GM23338 (cell line): ENCODE data around the gene PLEKHO1. TPM values are rescaled to one million over a fixed set of nuclear protein-coding genes. Genes with fewer than 3 reads are reported as not detected.
A peak's percentile ranks its signal among the peaks of the same experiment; 100 is the strongest.

Experiments used
- ATAC-seq: fragments of 200-7000 bp; cut with Tn5 transposase; 3 replicates; pipeline ENCODE4 v1.9.1; 2020
- DNase-seq: peaks from one replicate; pipeline ENCODE4 v3.0.0-alpha.2; 2015; ENCODE audit warnings: low spot score
- H2AFZ ChIP-seq: fragments of 200-600 bp; sonication (generic); 2 replicates; pipeline ENCODE4 v1.8.0; 2016; ENCODE audit warnings: antibody characterized with exemption, mild to moderate bottlenecking, moderate library complexity
- H3F3A ChIP-seq: fragments of 200-600 bp; sonication (generic); replicated peaks from 2 replicates; pipeline ENCODE4 v1.8.0; 2017; ENCODE audit warnings: antibody characterized with exemption, mixed run types, low read depth
- H3K27ac ChIP-seq: fragments of 200-600 bp; sonication (generic); 2 replicates; pipeline ENCODE4 v1.6.1; 2016; ENCODE audit warnings: low read depth
- H3K27me3 ChIP-seq: fragments of 200-600 bp; sonication (generic); 2 replicates; pipeline ENCODE4 v1.8.0; 2016; ENCODE audit warnings: mild to moderate bottlenecking, mixed run types, moderate library complexity; ENCODE audit not compliant: insufficient read depth
- H3K36me3 ChIP-seq: fragments of 200-600 bp; sonication (generic); 2 replicates; pipeline ENCODE4 v1.8.0; 2016; ENCODE audit warnings: mild to moderate bottlenecking; ENCODE audit not compliant: insufficient read depth
- H3K4me1 ChIP-seq: fragments of 200-600 bp; sonication (generic); 2 replicates; pipeline ENCODE4 v1.8.0; 2016; ENCODE audit warnings: mild to moderate bottlenecking, moderate library complexity; ENCODE audit not compliant: insufficient read depth
- H3K4me2 ChIP-seq: fragments of 200-600 bp; sonication (generic); 2 replicates; pipeline ENCODE4 v1.7.1; 2017; ENCODE audit warnings: mixed run types
- H3K4me3 ChIP-seq: fragments of 200-600 bp; sonication (generic); 2 replicates; pipeline ENCODE4 v1.6.1; 2016; ENCODE audit warnings: mixed run types
- H3K79me2 ChIP-seq: fragments of 200-600 bp; sonication (generic); replicated peaks from 2 replicates; pipeline ENCODE4 v1.8.0; 2017; ENCODE audit warnings: mild to moderate bottlenecking; ENCODE audit not compliant: insufficient read depth
- H3K9me2 ChIP-seq: fragments of 200-600 bp; sonication (generic); 2 replicates; pipeline ENCODE4 v1.8.0; 2017; ENCODE audit not compliant: insufficient read depth
- H4K20me1 ChIP-seq: fragments of 200-600 bp; sonication (generic); replicated peaks from 2 replicates; pipeline ENCODE4 v1.8.0; 2017; ENCODE audit warnings: mild to moderate bottlenecking; ENCODE audit not compliant: insufficient read depth
- H3K27ac Mint-ChIP-seq: 2 replicates; pipeline ENCODE4 v1.8.0; 2020; ENCODE audit warnings: inconsistent platforms, mild to moderate bottlenecking, moderate library complexity, mixed read lengths
- H3K27me3 Mint-ChIP-seq: 3 replicates; pipeline ENCODE4 v1.8.0; 2022; ENCODE audit warnings: low read depth, mild to moderate bottlenecking, moderate library complexity, mixed read lengths, inconsistent platforms; ENCODE audit not compliant: insufficient read depth, poor library complexity
- H3K36me3 Mint-ChIP-seq: 3 replicates; pipeline ENCODE4 v1.8.0; 2021; ENCODE audit warnings: low read depth, mild to moderate bottlenecking, inconsistent platforms, moderate library complexity, mixed read lengths
- H3K4me1 Mint-ChIP-seq: 3 replicates; pipeline ENCODE4 v1.8.0; 2020; ENCODE audit warnings: mild to moderate bottlenecking, inconsistent platforms, mixed read lengths
- H3K4me3 Mint-ChIP-seq: 3 replicates; pipeline ENCODE4 v1.8.0; 2021; ENCODE audit warnings: moderate library complexity, mild to moderate bottlenecking, inconsistent platforms, mixed read lengths
- H3K9me3 Mint-ChIP-seq: 3 replicates; pipeline ENCODE4 v1.8.0; 2020; ENCODE audit warnings: moderate library complexity, mild to moderate bottlenecking, inconsistent platforms, mixed read lengths
- CREB1 ChIP-seq: fragments of 250-450 bp; sonication (Bioruptor Pico); IDR thresholded peaks from 2 replicates; pipeline ENCODE4 v1.5.0; 2020; ENCODE audit warnings: low read depth, mild to moderate bottlenecking, moderate library complexity
- EZH2 ChIP-seq: fragments of 200-600 bp; sonication (generic); IDR thresholded peaks from one replicate; pipeline ENCODE4 v1.8.0; 2017; ENCODE audit warnings: antibody characterized with exemption, mild to moderate bottlenecking, low read depth; ENCODE audit not compliant: unreplicated experiment
- EZH2phosphoT487 ChIP-seq: fragments of 200-600 bp; sonication (generic); IDR thresholded peaks from one replicate; pipeline ENCODE4 v1.8.1; 2018; ENCODE audit warnings: antibody characterized with exemption; ENCODE audit not compliant: unreplicated experiment
- JUNB ChIP-seq: IDR thresholded peaks from one replicate; pipeline ENCODE4 v1.6.1; 2016; ENCODE audit warnings: antibody characterized with exemption; ENCODE audit not compliant: unreplicated experiment
- NANOG ChIP-seq: IDR thresholded peaks from 2 replicates; pipeline ENCODE4 v1.6.1; 2016; ENCODE audit warnings: antibody characterized with exemption, borderline replicate concordance
- POLR2AphosphoS5 ChIP-seq: IDR thresholded peaks from 2 replicates; pipeline ENCODE4 v1.6.1; 2016; ENCODE audit warnings: antibody characterized with exemption, low read depth
- STAT1 ChIP-seq: IDR thresholded peaks from one replicate; pipeline ENCODE4 v1.6.1; 2016; ENCODE audit warnings: antibody characterized with exemption; ENCODE audit not compliant: unreplicated experiment
- ZNF114 ChIP-seq: fragments of 250-450 bp; sonication (Bioruptor Pico); IDR thresholded peaks from 2 replicates; pipeline ENCODE4 v1.5.0; 2020; ENCODE audit warnings: mild to moderate bottlenecking, moderate library complexity
- ZNF331 ChIP-seq: fragments of 250-450 bp; sonication (Bioruptor Pico); IDR thresholded peaks from 2 replicates; pipeline ENCODE4 v1.5.0; 2020; ENCODE audit warnings: low read depth, mild to moderate bottlenecking, moderate library complexity
- polyA plus RNA-seq: library from polyadenylated mRNA; unstranded; fragments of >200 nt; fragmentation: Nextera tagmentation; extraction: Ambion mirVana; gene quantifications from 2 replicates; pipeline ENCODE4 v1.2.1, GENCODE V29; 2016
- total RNA-seq: library from RNA; depleted of rRNA; stranded (reverse); fragments of >200 nt; shearing (Covaris generic); gene quantifications from 2 replicates; pipeline ENCODE4 v1.2.3, GENCODE V29; 2014
- TF ChIP-seq, protein P1 (sequence below): IDR thresholded peaks from 2 replicates; pipeline ENCODE4 v1.6.1; 2016; ENCODE audit warnings: antibody characterized with exemption
- TF ChIP-seq, protein P2 (sequence below): fragments of 250-450 bp; sonication (Bioruptor Pico); IDR thresholded peaks from 2 replicates; pipeline ENCODE4 v1.5.0; 2020; ENCODE audit warnings: mild to moderate bottlenecking, moderate library complexity

The PLEKHO1 gene
- total and polyA plus RNA-seq, 2 experiments from 2014 or later, result 34.3 to 36.7 TPM

DNA sequence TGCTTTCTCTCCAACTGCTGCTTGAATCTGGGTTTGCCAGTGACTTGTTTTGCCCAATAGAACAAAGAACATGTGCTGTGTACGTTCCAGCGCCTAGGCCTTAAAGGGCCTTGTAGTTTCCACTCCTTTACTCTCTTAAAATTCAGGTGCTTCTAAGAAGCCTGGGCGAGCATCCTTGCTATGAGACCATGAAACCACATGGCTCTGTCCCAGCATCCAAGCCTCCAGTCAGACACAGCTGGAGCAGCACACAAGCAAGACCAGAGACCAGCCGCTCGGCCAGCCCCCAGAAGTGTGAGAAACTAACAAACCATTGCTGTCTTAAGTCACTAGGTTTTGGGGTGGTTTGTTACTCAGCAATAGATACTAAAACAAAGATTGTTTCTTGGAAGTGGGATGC lies 15.1 kb downstream of the PLEKHO1 start:
- H3K4me2 ChIP-seq, result no peak overlapping the region
- Mint-ChIP-seq H3K4me3 (no peak overlapping the region), H3K27me3 (peaks cover 10% of the 10 kb centered on the region), H3K4me1 (peaks cover 49% of the 10 kb centered on the region), H3K27ac (peak overlapping the region; percentile 20; the same call in 1 of the 2 replicates), H3K9me3 (no peaks in the 10 kb centered on the region), H3K36me3 (peaks cover 14% of the 10 kb centered on the region)
- H4K20me1 ChIP-seq, result no peaks in the 10 kb centered on the region
- TF ChIP-seq NANOG (no peak), CREB1 (CRISPR knock-in tag) (no peak), EZH2 (no peak)
- 0 out of 2 replicates have a peak overlapping the region, but pooled peaks have one; percentile 75 for H3K27ac ChIP-seq
- no peaks in the 10 kb centered on the region for H3K27me3 ChIP-seq
- H3K4me3 ChIP-seq, result no peak overlapping the region
- H3K36me3 ChIP-seq, result no peaks in the 10 kb centered on the region
- no peak for DNase-seq
- H3K79me2 ChIP-seq, result no peaks in the 10 kb centered on the region
- H2AFZ ChIP-seq, result 0 out of 2 replicates have a peak overlapping the region, but pooled peaks have one; percentile 34
- H3K9me2 ChIP-seq, result no peaks in the 10 kb centered on the region; the same call in 1 of the 2 replicates
- H3F3A ChIP-seq, result peaks cover 17% of the 10 kb centered on the region
- no peak for ATAC-seq
- H3K4me1 ChIP-seq, result peaks cover 26% of the 10 kb centered on the region

DNA sequence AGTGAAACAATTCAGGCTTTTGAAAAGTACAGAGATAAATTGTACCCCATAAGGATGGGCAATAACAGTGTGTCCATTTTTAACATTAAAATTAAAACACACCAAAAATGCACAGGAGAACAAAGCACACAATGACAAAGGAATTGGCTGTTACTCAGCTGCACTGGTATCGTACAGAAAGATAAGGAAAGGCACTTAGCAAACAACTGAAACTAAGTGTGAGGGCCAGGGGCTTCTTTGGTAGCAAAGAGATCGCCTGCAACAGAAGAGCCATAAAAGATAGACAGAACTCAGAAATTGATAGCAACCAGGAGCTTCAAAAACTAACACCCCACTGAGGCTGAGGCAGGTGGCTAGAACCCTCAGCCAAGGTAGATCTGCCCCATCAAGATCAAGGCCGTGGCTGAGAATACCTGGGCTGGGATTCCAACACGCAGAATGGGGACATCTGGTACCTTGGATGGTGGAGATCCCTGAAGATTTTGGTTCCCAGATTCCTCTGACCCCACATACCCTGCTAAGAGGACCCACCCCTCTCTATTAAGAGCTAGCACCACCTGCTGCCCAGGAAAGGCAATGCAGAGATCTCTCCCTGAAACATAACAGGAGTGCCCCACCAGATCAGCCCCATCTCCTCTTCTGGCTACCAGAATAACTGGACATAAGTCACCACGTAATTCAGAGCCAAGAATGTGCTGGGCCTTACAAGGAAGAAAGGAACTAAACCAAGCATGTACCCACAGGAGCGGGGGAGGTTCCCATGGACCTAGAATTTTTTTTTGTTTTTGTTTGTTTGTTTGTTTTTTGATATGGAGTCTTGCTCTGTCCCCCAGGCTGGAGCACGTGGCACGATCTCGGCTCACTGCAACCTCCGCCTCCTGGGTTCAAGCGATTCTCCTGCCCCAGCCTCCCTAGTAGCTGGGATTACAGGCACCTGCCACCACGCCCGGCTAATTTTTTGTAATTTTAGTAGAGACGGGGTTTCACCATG lies 16.2 kb downstream of the PLEKHO1 start:
- Histone ChIP-seq H3K27ac (no peak overlapping the region), H3K79me2 (no peaks in the 10 kb centered on the region), H3K4me1 (peaks cover 26% of the 10 kb centered on the region), H3F3A (peaks cover 17% of the 10 kb centered on the region), H2AFZ (no peak overlapping the region), H3K9me2 (no peaks in the 10 kb centered on the region; the same call in 1 of the 2 replicates), H3K36me3 (no peaks in the 10 kb centered on the region), H4K20me1 (no peaks in the 10 kb centered on the region), H3K4me3 (no peak overlapping the region), H3K4me2 (no peak overlapping the region), H3K27me3 (no peaks in the 10 kb centered on the region)
- peaks cover 43% of the 10 kb centered on the region for H3K4me1 Mint-ChIP-seq
- no peaks in the 10 kb centered on the region for H3K9me3 Mint-ChIP-seq
- no peak overlapping the region for H3K4me3 Mint-ChIP-seq
- 0 out of 2 replicates have a peak overlapping the region, but pooled peaks have one; percentile 47 for H3K27ac Mint-ChIP-seq
- peaks cover 7% of the 10 kb centered on the region for H3K27me3 Mint-ChIP-seq
- peaks cover 4% of the 10 kb centered on the region; the same call in 2 of the 3 replicates for H3K36me3 Mint-ChIP-seq
- DNase-seq (peak; percentile 91), ATAC-seq (peak; percentile 31)
- TF ChIP-seq ZNF331 (no peak), EZH2 (no peak), ZNF114 (CRISPR knock-in tag) (no peak), JUNB (no peak), STAT1 (no peak), POLR2AphosphoS5 (no peak), NANOG (no peak), EZH2phosphoT487 (no peak), CREB1 (CRISPR knock-in tag) (no peak)
- TF ChIP-seq, protein P1, sequence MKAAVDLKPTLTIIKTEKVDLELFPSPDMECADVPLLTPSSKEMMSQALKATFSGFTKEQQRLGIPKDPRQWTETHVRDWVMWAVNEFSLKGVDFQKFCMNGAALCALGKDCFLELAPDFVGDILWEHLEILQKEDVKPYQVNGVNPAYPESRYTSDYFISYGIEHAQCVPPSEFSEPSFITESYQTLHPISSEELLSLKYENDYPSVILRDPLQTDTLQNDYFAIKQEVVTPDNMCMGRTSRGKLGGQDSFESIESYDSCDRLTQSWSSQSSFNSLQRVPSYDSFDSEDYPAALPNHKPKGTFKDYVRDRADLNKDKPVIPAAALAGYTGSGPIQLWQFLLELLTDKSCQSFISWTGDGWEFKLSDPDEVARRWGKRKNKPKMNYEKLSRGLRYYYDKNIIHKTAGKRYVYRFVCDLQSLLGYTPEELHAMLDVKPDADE, result no peak
- TF ChIP-seq, protein P2, sequence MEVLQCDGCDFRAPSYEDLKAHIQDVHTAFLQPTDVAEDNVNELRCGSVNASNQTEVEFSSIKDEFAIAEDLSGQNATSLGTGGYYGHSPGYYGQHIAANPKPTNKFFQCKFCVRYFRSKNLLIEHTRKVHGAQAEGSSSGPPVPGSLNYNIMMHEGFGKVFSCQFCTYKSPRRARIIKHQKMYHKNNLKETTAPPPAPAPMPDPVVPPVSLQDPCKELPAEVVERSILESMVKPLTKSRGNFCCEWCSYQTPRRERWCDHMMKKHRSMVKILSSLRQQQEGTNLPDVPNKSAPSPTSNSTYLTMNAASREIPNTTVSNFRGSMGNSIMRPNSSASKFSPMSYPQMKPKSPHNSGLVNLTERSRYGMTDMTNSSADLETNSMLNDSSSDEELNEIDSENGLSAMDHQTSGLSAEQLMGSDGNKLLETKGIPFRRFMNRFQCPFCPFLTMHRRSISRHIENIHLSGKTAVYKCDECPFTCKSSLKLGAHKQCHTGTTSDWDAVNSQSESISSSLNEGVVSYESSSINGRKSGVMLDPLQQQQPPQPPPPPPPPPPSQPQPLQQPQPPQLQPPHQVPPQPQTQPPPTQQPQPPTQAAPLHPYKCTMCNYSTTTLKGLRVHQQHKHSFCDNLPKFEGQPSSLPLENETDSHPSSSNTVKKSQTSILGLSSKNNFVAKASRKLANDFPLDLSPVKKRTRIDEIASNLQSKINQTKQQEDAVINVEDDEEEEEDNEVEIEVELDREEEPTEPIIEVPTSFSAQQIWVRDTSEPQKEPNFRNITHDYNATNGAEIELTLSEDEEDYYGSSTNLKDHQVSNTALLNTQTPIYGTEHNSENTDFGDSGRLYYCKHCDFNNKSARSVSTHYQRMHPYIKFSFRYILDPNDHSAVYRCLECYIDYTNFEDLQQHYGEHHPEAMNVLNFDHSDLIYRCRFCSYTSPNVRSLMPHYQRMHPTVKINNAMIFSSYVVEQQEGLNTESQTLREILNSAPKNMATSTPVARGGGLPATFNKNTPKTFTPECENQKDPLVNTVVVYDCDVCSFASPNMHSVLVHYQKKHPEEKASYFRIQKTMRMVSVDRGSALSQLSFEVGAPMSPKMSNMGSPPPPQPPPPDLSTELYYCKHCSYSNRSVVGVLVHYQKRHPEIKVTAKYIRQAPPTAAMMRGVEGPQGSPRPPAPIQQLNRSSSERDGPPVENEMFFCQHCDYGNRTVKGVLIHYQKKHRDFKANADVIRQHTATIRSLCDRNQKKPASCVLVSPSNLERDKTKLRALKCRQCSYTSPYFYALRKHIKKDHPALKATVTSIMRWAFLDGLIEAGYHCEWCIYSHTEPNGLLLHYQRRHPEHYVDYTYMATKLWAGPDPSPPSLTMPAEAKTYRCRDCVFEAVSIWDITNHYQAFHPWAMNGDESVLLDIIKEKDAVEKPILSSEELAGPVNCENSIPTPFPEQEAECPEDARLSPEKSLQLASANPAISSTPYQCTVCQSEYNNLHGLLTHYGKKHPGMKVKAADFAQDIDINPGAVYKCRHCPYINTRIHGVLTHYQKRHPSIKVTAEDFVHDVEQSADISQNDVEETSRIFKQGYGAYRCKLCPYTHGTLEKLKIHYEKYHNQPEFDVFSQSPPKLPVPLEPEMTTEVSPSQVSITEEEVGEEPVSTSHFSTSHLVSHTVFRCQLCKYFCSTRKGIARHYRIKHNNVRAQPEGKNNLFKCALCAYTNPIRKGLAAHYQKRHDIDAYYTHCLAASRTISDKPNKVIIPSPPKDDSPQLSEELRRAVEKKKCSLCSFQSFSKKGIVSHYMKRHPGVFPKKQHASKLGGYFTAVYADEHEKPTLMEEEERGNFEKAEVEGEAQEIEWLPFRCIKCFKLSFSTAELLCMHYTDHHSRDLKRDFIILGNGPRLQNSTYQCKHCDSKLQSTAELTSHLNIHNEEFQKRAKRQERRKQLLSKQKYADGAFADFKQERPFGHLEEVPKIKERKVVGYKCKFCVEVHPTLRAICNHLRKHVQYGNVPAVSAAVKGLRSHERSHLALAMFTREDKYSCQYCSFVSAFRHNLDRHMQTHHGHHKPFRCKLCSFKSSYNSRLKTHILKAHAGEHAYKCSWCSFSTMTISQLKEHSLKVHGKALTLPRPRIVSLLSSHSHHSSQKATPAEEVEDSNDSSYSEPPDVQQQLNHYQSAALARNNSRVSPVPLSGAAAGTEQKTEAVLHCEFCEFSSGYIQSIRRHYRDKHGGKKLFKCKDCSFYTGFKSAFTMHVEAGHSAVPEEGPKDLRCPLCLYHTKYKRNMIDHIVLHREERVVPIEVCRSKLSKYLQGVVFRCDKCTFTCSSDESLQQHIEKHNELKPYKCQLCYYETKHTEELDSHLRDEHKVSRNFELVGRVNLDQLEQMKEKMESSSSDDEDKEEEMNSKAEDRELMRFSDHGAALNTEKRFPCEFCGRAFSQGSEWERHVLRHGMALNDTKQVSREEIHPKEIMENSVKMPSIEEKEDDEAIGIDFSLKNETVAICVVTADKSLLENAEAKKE (CRISPR knock-in tag), result peak; percentile 60; the same call in 1 of the 2 replicates
